Skin of body (tissue), 2 donors: ENCODE data around the gene FBLN1. TPM values are rescaled to one million over a fixed set of nuclear protein-coding genes. Genes with fewer than 3 reads are reported as not detected.
"Not testable (repeated sequence)": the region's sequence is repeated elsewhere in the genome, so short reads cannot be mapped to it uniquely, and the experiment has no call there.

ENCODE experiments used
- DNase-seq: peaks from one replicate; lab custom pipeline; 2025; lab: John Stamatoyannopoulos, UW
- total RNA-seq: library from RNA; depleted of rRNA; stranded (reverse); fragments of >200 nt; gene quantifications from one replicate; pipeline ENCODE4 v1.2.3, GENCODE V29; 2014

Gene FBLN1
- total RNA-seq, 1 donor from 2014 or later: 117 TPM

- no peak for DNase-seq
Observed at GRCh38 chr22:45603619-45604018, 100.9 kb downstream of the FBLN1 start.

GRCh38 chr22:45608045-45608444 lies 105.4 kb downstream of the FBLN1 start:
- not testable (repeated sequence) for DNase-seq

GRCh38 chr22:45608763-45609180 lies 106.1 kb downstream of the FBLN1 start:
- DNase-seq: no peak

GRCh38 chr22:45612451-45612901 lies 109.8 kb downstream of the FBLN1 start:
- peak; percentile 66 for DNase-seq

- DNase-seq: no peak
Observed at GRCh38 chr22:45612940-45613339, 110.3 kb downstream of the FBLN1 start.

- no peak for DNase-seq
Observed at GRCh38 chr22:45615364-45615763, 112.7 kb downstream of the FBLN1 start.

GRCh38 chr22:45616432-45616831 lies 113.7 kb downstream of the FBLN1 start:
- DNase-seq: no peak

GRCh38 chr22:45617948-45618347 lies 115.3 kb downstream of the FBLN1 start:
- no peak for DNase-seq

GRCh38 chr22:45620706-45621105 lies 118.0 kb downstream of the FBLN1 start:
- DNase-seq: no peak

- no peak for DNase-seq
Observed at GRCh38 chr22:45621836-45622600, 119.3 kb downstream of the FBLN1 start.

- not testable (repeated sequence) for DNase-seq
Observed at GRCh38 chr22:45623464-45624145, 120.9 kb downstream of the FBLN1 start.

GRCh38 chr22:45626198-45626651 lies 123.5 kb downstream of the FBLN1 start:
- no peak for DNase-seq

GRCh38 chr22:45627489-45628233 lies 125.0 kb downstream of the FBLN1 start:
- DNase-seq: no peak

GRCh38 chr22:45628515-45628914 lies 125.8 kb downstream of the FBLN1 start:
- no peak for DNase-seq

GRCh38 chr22:45629469-45630089 lies 126.9 kb downstream of the FBLN1 start:
- no peak for DNase-seq

GRCh38 chr22:45630436-45630835 lies 127.8 kb downstream of the FBLN1 start:
- DNase-seq: no peak

- no peak for DNase-seq
Observed at GRCh38 chr22:45631140-45631840, 128.6 kb downstream of the FBLN1 start.

- no peak for DNase-seq
Observed at GRCh38 chr22:45631841-45632238, 129.2 kb downstream of the FBLN1 start.

- DNase-seq: no peak
Observed at GRCh38 chr22:45632791-45633515, 130.3 kb downstream of the FBLN1 start.

GRCh38 chr22:45636683-45637082 lies 134.0 kb downstream of the FBLN1 start:
- DNase-seq: no peak
